Fibroblast of skin of right quadriceps (primary cell): ENCODE measurements around the gene JMJD8.

ENCODE experiments used
- DNase-seq: peaks from one replicate; pipeline ENCODE4 v3.0.0-alpha.2; 2013

The JMJD8 gene

GRCh38 chr16:721765-722540, 37.8 kb upstream of the JMJD8 start:
- no peak for DNase-seq

GRCh38 chr16:720990-721764, 37.0 kb upstream of the JMJD8 start, which contains the start of gene ANTKMT:
Gene ANTKMT, plus strand, starts transcription at chr16:721146. Its CDS starts 129 bp downstream, at chr16:721275.
- peak; percentile 63 for DNase-seq

GRCh38 chr16:720447-720989, 36.4 kb upstream of the JMJD8 start:
- DNase-seq: peak; percentile 73

GRCh38 chr16:719815-720446, 35.8 kb upstream of the JMJD8 start:
- no peak for DNase-seq

GRCh38 chr16:718922-719321, 34.8 kb upstream of the JMJD8 start:
- DNase-seq: no peak

- no peak for DNase-seq
These were observed 34.3 kb upstream of the JMJD8 start for GRCh38 chr16:718389-718788.

GRCh38 chr16:717450-718245, 33.5 kb upstream of the JMJD8 start:
- no peak for DNase-seq

- DNase-seq: no peak
These were observed 32.7 kb upstream of the JMJD8 start for GRCh38 chr16:716768-717325.

GRCh38 chr16:716200-716568, 32.0 kb upstream of the JMJD8 start:
- DNase-seq: no peak

GRCh38 chr16:715477-716199, 31.5 kb upstream of the JMJD8 start:
- peak; percentile 29 for DNase-seq

GRCh38 chr16:714558-715476, 30.7 kb upstream of the JMJD8 start, which contains the start of gene METRN:
Gene METRN, plus strand, starts transcription at chr16:715118. Its CDS starts 172 bp downstream, at chr16:715290.
- peak; percentile 84 for DNase-seq

GRCh38 chr16:714079-714478, 29.9 kb upstream of the JMJD8 start:
- no peak for DNase-seq

- DNase-seq: peak; percentile 95
These were observed 28.7 kb upstream of the JMJD8 start for GRCh38 chr16:712740-713250.

- DNase-seq: peak; percentile 57
These were observed 27.6 kb upstream of the JMJD8 start for GRCh38 chr16:711548-712320.

GRCh38 chr16:711084-711483, 26.9 kb upstream of the JMJD8 start:
- DNase-seq: no peak

GRCh38 chr16:710500-711075, 26.5 kb upstream of the JMJD8 start:
- no peak for DNase-seq

- peak; percentile 77 for DNase-seq
These were observed 25.7 kb upstream of the JMJD8 start for GRCh38 chr16:709566-710499.

- no peak for DNase-seq
These were observed 24.8 kb upstream of the JMJD8 start for GRCh38 chr16:708959-709358.
